ENCODE data around the gene ZNF532.

The ZNF532 gene

DNA sequence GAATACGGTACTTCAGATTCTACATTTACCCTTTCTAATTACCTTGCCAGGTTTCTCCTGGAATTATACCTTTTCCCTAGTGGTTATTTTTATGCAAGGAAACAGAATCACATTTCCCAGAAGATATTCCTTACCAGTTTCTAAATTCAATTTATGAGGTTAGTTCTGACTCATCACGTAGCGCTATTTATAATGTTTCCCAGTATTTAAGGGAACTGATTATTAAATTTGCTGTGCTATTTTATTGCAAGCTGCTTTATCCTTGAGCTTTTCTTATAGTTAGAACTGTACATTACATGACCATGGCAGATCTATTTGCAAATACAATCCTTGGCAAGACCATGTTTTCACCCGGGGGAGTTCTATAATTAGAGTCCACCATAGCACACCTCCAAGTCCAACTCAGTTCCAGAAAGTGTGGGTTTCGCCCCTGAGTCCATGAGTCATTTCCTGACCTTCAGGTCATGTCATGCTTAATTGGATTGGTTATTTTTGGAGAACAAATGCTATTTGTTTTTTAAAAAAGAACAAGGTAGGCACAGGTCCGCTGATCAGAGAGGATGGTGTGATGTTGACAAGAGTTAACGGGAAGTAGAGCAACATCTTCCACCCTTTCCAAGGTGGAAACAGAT lies 126.6 kb downstream of the ZNF532 start:
- WGBS, 2 experiments (ENCODE audit: insufficient coverage in 2 of 2): 86 to 100% methylated on average over 4 of the region's 7 CpGs
- no peaks in the 10 kb centered on the region for H3K4me1 ChIP-seq (ENCODE audit: control insufficient read depth, insufficient read depth, low read length, poor library complexity, severe bottlenecking)

DNA sequence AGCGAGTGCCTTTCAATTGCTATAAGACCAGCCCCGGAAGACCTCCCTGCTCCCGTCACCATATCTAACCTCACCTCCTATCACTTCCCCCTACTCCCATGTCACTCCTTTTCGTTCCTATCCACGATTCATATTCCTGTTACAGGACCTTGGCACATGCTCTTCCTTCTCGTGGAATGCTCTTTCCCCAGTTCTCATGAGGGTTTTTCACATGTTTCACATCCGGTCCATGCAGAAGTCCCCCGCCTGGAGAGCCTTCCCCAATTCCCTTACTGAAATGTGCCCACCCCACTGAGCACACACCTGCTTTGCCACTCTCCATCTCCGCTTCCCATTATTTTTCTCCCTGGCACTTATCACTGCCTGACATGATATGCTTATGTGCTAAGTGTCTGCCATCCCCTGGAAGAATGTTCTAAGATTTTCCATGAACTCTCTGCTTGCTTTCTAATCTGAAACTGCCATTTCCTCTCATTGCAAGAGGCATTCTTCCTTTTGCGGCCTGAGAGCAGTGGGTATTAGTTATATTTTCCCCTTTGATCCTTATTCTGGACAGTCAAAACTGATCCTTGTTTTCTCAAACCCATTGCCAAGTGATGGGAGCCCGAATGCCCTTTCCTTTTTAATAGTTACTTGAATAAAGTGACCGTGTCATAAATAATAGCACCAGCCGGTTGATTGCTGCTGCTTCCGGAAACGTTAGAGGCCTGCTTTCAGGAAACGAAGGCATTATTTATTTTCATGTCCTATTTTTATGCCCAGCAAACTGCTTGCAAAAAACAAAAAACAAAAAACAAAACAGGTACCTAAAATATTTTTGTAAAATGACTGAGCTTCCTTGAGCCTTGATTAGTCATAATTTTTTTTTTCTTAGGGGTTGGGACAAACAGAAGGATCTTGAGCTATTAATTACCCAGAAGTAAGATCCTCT lies 127.9 kb downstream of the ZNF532 start:
- 77 to 85% methylated on average over 12 of the region's 16 CpGs for WGBS, 2 experiments (ENCODE audit: insufficient coverage in 2 of 2)
- H3K4me1 ChIP-seq (ENCODE audit: control insufficient read depth, insufficient read depth, low read length, poor library complexity, severe bottlenecking): no peaks in the 10 kb centered on the region
- no peak overlapping the region for H3K27ac ChIP-seq (ENCODE audit: low read depth, low read length, severe bottlenecking)

More for the DNA sequence above, 126.6 kb downstream of the ZNF532 start:
- Histone ChIP-seq H3K27ac (ENCODE audit: low read depth, low read length, severe bottlenecking) (no peak overlapping the region), H3K9me3 (ENCODE audit: control insufficient read depth, low read length) (no peaks in the 10 kb centered on the region), H3K4me3 (ENCODE audit: extremely low read depth, insufficient read depth, low read length, poor library complexity, severe bottlenecking) (no peak overlapping the region), H3K36me3 (ENCODE audit: control insufficient read depth, insufficient read depth, low read length) (no peaks in the 10 kb centered on the region)

DNA sequence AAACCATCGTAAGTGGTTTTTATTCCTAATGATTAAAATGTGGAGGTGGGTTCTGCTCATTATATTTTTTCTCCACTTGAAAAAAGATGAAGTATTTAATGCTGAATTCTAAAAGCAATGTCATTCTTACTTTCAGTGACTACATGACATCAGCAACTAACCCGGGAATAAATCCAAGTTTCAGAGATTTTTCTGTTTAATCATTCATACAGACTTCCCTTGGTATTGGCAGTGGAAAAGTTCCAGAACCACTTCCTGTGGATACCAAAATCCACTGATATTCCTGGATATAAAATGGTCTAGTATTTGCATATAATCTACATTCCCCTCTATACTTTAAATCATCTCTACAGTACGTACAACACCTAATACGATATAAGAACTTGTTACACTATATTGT lies 128.6 kb downstream of the ZNF532 start:
- Histone ChIP-seq H3K4me1 (ENCODE audit: control insufficient read depth, insufficient read depth, low read length, poor library complexity, severe bottlenecking) (no peaks in the 10 kb centered on the region), H3K36me3 (ENCODE audit: control insufficient read depth, insufficient read depth, low read length) (no peaks in the 10 kb centered on the region), H3K9me3 (ENCODE audit: control insufficient read depth, low read length) (no peaks in the 10 kb centered on the region), H3K27ac (ENCODE audit: low read depth, low read length, severe bottlenecking) (no peak overlapping the region), H3K4me3 (ENCODE audit: extremely low read depth, insufficient read depth, low read length, poor library complexity, severe bottlenecking) (no peak overlapping the region)
- no CpG with 5 or more reads among the region's 4 CpGs for WGBS, 2 experiments (ENCODE audit: insufficient coverage in 2 of 2)

More for the DNA sequence above, 127.9 kb downstream of the ZNF532 start:
- no peaks in the 10 kb centered on the region for H3K9me3 ChIP-seq (ENCODE audit: control insufficient read depth, low read length)
- H3K4me3 ChIP-seq (ENCODE audit: extremely low read depth, insufficient read depth, low read length, poor library complexity, severe bottlenecking): no peak overlapping the region
- no peaks in the 10 kb centered on the region for H3K36me3 ChIP-seq (ENCODE audit: control insufficient read depth, insufficient read depth, low read length)

DNA sequence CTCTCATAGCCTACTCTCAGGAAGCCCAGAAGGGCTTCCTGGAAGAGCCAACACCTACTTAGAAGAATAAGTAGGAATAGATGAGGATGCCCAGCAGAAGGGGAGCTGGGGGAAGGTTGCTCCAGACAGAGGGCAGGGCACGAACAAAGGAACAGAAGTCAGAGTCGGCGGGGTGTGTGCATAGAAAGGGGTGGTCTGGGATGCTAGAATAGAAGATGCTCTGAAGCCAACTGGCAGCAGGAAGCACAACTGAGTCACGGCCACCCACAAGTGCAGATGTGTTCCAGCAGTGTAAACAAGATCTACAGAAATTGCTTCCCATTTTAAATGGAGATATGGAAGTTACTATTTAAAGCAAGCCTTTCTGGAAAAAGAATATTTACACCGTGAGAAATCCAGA lies 131.0 kb downstream of the ZNF532 start:
- no peak overlapping the region for H3K4me3 ChIP-seq (ENCODE audit: extremely low read depth, insufficient read depth, low read length, poor library complexity, severe bottlenecking)
- H3K36me3 ChIP-seq (ENCODE audit: control insufficient read depth, insufficient read depth, low read length): no peaks in the 10 kb centered on the region
- peaks cover 3% of the 10 kb centered on the region for H3K4me1 ChIP-seq (ENCODE audit: control insufficient read depth, insufficient read depth, low read length, poor library complexity, severe bottlenecking)
- no peaks in the 10 kb centered on the region for H3K9me3 ChIP-seq (ENCODE audit: control insufficient read depth, low read length)
- H3K27ac ChIP-seq (ENCODE audit: low read depth, low read length, severe bottlenecking): no peak overlapping the region
- WGBS, 2 experiments (ENCODE audit: insufficient coverage in 2 of 2): 84 to 96% methylated on average over 4 to 5 of the region's 5 CpGs

DNA sequence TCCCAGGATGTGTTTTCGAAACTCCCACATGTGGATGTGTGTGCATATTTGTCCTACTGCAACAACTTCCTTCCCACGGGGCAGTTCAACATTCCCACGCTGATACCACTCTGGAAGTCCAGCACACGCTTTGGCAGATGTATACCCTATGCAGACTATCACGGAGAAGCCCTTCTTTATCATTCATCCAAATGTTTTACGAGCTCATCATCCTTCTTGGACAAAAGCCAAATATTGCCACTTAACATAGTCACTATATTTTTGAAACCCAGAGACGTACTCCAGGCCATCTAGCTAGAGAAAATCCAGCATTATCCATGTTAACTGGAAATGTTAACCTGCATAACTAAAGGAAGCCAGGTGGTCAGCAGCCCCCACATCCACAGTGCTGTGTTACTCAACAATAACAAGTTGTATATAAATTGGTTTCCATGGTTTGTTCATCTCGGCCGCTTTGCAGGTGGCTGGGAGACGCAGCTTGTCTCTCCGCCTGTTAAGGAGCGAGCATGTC lies 131.5 kb downstream of the ZNF532 start:
- H3K27ac ChIP-seq (ENCODE audit: low read depth, low read length, severe bottlenecking): no peak overlapping the region
- H3K36me3 ChIP-seq (ENCODE audit: control insufficient read depth, insufficient read depth, low read length): no peaks in the 10 kb centered on the region
- WGBS, 2 experiments (ENCODE audit: insufficient coverage in 2 of 2): 95% methylated on average over 9 of the region's 12 CpGs

DNA sequence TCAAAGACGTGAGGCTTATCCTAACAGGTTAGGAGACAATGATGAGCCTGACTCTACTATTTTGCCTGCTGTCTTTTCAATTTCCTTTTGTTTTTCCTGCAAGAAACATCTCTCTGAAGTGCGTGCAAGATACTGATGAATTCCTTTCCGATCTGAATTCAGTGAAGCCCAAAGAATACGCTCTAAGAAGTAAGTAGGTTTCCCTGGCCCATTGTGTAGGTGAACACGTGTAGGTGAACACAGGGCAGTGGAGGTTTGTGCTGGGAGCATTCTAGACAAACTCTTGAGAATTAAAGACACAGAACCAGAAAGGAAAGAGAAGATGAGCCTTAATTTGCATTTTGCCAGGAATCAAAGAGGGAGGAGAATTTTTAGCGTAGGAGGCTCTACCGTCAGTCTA lies 132.0 kb downstream of the ZNF532 start:
- 88 to 90% methylated on average over 7 of the region's 7 CpGs for WGBS, 2 experiments (ENCODE audit: insufficient coverage in 2 of 2)
- Histone ChIP-seq H3K27ac (ENCODE audit: low read depth, low read length, severe bottlenecking) (no peak overlapping the region), H3K36me3 (ENCODE audit: control insufficient read depth, insufficient read depth, low read length) (no peaks in the 10 kb centered on the region), H3K9me3 (ENCODE audit: control insufficient read depth, low read length) (no peaks in the 10 kb centered on the region), H3K4me1 (ENCODE audit: control insufficient read depth, insufficient read depth, low read length, poor library complexity, severe bottlenecking) (peaks cover 3% of the 10 kb centered on the region), H3K4me3 (ENCODE audit: extremely low read depth, insufficient read depth, low read length, poor library complexity, severe bottlenecking) (no peak overlapping the region)

More for the DNA sequence above, 131.5 kb downstream of the ZNF532 start:
- no peak overlapping the region for H3K4me3 ChIP-seq (ENCODE audit: extremely low read depth, insufficient read depth, low read length, poor library complexity, severe bottlenecking)
- peaks cover 3% of the 10 kb centered on the region for H3K4me1 ChIP-seq (ENCODE audit: control insufficient read depth, insufficient read depth, low read length, poor library complexity, severe bottlenecking)
- no peaks in the 10 kb centered on the region for H3K9me3 ChIP-seq (ENCODE audit: control insufficient read depth, low read length)

DNA sequence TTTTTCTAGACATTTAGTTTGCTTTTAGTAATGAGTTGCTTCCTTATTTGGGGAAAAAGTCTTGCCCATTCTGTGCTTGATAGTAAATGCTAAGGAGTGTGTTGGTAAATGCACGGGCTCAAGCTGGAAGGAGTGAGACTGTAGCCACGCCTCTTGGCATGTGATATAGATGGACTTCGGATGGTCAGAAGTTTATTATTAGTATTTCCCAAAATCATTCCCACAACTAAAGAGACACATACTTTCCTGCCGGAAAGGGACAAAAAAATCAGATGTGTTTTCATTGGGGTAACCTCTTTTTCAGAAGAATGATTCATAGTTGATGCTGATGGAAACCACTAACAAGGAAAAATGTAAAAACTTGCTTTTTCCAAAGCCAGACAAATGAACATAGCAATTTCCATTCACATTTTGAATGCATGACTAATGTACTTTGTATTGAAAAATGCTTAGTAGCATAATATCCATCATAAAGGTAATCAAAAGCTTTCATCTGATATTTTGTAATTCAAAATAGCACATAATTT lies 133.2 kb downstream of the ZNF532 start:
- Histone ChIP-seq H3K4me1 (ENCODE audit: control insufficient read depth, insufficient read depth, low read length, poor library complexity, severe bottlenecking) (peaks cover 3% of the 10 kb centered on the region), H3K4me3 (ENCODE audit: extremely low read depth, insufficient read depth, low read length, poor library complexity, severe bottlenecking) (no peak overlapping the region), H3K36me3 (ENCODE audit: control insufficient read depth, insufficient read depth, low read length) (no peaks in the 10 kb centered on the region), H3K9me3 (ENCODE audit: control insufficient read depth, low read length) (no peaks in the 10 kb centered on the region), H3K27ac (ENCODE audit: low read depth, low read length, severe bottlenecking) (no peak overlapping the region)
- 83% methylated on average over 1 of the region's 4 CpGs; no CpG with 5 or more reads in 1 of the 2 experiments for WGBS, 2 experiments (ENCODE audit: insufficient coverage in 2 of 2)

DNA sequence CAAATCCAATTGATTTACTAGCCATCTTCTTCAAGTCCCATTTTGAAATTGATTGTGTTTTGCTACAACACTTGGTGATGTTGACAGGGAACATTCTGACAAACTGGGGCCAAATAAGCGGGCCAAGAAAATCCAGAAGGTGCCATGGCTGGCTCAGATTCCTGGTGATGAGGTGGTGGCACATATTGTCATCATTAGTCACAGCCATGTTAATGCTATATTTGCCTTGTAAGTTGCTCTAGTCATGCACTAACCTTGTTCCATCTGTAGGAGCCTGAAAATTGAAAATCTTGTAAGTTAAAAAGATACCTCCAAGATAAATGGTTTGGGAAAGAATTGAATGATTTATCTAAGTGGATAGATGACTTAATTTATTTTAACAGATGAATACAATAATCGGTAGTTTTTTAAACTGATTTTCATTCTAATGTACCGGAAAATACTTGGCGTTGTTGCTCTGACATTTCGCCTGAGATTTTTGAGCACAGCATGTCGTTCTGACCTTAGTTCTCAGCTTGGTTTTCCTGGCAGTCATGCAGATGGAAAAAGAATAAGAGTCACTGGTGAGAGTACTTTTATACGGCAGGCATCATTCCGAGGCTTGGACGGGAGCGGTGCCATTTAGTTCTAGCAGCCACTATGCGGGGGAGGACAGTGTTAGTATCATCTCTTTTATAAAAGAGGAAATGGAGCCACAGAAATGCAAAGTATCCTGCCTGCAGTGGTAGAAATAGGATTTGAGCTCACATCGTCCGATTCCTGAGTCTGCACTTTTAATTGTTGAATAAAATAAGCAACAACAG lies 133.9 kb downstream of the ZNF532 start:
- H3K4me1 ChIP-seq (ENCODE audit: control insufficient read depth, insufficient read depth, low read length, poor library complexity, severe bottlenecking): peaks cover 3% of the 10 kb centered on the region
- H3K9me3 ChIP-seq (ENCODE audit: control insufficient read depth, low read length): peaks cover 1% of the 10 kb centered on the region
- H3K4me3 ChIP-seq (ENCODE audit: extremely low read depth, insufficient read depth, low read length, poor library complexity, severe bottlenecking): no peak overlapping the region
- 86 to 93% methylated on average over 10 to 12 of the region's 13 CpGs for WGBS, 2 experiments (ENCODE audit: insufficient coverage in 2 of 2)
- no peaks in the 10 kb centered on the region for H3K36me3 ChIP-seq (ENCODE audit: control insufficient read depth, insufficient read depth, low read length)
- no peak overlapping the region for H3K27ac ChIP-seq (ENCODE audit: low read depth, low read length, severe bottlenecking)

DNA sequence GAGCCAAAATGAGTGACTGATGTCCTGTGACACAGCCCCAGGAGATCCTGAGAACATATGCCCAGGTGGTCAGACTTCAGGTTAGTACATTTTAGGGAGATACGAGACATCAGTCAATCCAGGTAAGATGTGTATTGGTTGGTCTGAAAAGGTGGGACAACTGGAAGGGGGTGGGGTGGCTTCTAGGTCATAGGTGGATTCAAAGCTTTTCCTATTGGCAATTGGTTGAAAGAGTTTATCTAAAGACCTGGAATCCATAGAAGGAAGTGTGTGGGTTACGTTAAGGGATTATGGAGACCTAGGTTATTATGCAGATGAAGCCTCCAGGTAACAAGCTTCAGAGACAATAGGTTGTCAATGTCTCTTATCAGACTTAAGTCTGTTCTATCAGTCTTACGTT lies 136.5 kb downstream of the ZNF532 start:
- 90 to 95% methylated on average over 3 of the region's 3 CpGs for WGBS, 2 experiments (ENCODE audit: insufficient coverage in 2 of 2)

DNA sequence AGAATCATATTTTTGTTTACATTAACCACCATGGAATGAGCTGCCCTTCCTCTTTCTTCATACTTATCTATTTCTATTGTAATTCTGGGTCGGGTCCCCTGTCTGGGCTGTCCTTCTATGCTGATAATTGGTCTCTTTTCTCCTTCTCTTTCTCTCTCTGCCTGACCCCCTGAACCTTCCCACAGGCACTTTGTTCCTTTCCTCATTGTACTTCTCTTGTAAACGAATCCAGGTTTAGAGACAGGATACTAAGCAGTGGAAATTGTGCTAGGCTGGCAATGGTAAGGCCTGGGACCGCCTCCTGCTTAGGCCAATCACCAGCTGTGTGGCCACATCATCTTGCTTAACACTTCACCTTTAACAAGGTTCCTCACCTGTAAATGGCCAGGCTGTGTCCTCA lies 137.0 kb downstream of the ZNF532 start:
- Histone ChIP-seq H3K27ac (ENCODE audit: low read depth, low read length, severe bottlenecking) (no peak overlapping the region), H3K4me1 (ENCODE audit: control insufficient read depth, insufficient read depth, low read length, poor library complexity, severe bottlenecking) (peaks cover 17% of the 10 kb centered on the region), H3K9me3 (ENCODE audit: control insufficient read depth, low read length) (peaks cover 11% of the 10 kb centered on the region), H3K4me3 (ENCODE audit: extremely low read depth, insufficient read depth, low read length, poor library complexity, severe bottlenecking) (no peak overlapping the region), H3K36me3 (ENCODE audit: control insufficient read depth, insufficient read depth, low read length) (no peaks in the 10 kb centered on the region)
- WGBS, 2 experiments (ENCODE audit: insufficient coverage in 2 of 2): 83 to 100% methylated on average over 1 to 2 of the region's 3 CpGs

More for the DNA sequence above, 136.5 kb downstream of the ZNF532 start:
- no peak overlapping the region for H3K27ac ChIP-seq (ENCODE audit: low read depth, low read length, severe bottlenecking)
- H3K4me3 ChIP-seq (ENCODE audit: extremely low read depth, insufficient read depth, low read length, poor library complexity, severe bottlenecking): no peak overlapping the region
- H3K9me3 ChIP-seq (ENCODE audit: control insufficient read depth, low read length): peaks cover 5% of the 10 kb centered on the region
- no peaks in the 10 kb centered on the region for H3K36me3 ChIP-seq (ENCODE audit: control insufficient read depth, insufficient read depth, low read length)
- H3K4me1 ChIP-seq (ENCODE audit: control insufficient read depth, insufficient read depth, low read length, poor library complexity, severe bottlenecking): peaks cover 17% of the 10 kb centered on the region

Data from mesodermal cell (in vitro differentiated cells).